DMS153 treated with DMSO at 0.1 percent for 48 hours (cell line): ENCODE data around the gene PNCK.

Source experiments
- DNase-seq: peaks from one replicate; lab custom pipeline; 2025; ENCODE audit not compliant: unreplicated experiment; lab: John Stamatoyannopoulos, UW

PNCK gene

DNA sequence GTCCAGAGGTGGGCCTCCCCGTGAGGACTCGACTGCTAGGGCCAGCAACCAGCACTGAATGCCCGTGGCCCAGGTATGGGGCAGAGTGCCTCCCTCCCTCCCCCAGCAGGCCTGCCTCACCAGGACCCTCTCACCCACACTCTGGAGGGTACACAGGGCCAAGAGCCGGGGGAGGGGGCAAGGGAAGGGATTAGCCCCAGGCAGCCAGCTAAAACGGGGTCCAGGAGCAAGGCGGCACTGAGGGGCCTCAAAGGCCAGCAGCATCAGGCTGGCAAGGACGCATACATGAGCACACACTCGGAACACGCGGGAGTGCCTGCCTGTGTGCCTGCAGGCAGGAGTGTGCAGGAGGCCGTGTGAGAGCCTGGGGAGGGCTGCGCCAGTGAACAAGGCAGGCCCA lies 44.9 kb downstream of the PNCK start:
- DNase-seq, result no peak

DNA sequence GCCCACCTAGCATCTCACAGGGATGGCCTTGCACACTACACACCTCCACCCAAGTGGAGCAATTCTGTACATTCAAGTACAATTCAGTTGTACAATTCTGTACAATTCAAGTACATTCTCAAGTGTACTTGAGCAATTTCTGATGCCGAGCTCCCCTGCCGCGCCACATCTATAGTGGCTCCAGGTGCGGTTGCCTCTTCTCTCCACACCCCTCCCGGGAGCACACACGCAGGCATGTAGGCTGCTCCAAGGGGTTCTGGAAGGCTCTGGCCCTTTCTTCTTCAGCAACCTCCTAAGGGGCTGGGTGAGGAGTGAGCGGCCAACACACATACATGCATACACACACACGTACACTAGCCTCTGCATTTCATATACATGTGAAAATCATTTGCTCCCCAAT lies 45.5 kb downstream of the PNCK start:
- no peak for DNase-seq

DNA sequence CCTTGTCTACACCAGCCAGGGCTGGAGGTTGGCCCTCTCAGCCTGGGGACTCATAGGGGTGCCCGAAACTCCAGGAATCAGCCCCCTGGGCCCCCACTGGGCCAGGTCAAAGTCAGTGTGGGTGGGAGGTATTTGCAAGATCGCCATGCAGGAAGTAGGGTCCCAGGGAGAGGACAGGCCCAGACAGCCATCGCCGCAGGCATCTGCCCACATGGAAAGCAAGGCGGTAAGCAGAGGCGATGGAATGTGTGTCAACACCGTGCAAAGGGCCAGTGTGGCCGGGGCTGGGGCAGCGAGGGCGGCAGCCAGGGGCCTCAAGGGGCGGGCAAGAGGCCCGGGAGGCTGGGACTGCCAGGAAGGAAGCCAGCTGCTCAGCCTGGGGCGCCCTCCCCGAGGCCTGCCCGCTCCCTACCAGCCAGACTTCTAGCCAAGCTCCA lies 45.9 kb downstream of the PNCK start:
- DNase-seq, result no peak

DNA sequence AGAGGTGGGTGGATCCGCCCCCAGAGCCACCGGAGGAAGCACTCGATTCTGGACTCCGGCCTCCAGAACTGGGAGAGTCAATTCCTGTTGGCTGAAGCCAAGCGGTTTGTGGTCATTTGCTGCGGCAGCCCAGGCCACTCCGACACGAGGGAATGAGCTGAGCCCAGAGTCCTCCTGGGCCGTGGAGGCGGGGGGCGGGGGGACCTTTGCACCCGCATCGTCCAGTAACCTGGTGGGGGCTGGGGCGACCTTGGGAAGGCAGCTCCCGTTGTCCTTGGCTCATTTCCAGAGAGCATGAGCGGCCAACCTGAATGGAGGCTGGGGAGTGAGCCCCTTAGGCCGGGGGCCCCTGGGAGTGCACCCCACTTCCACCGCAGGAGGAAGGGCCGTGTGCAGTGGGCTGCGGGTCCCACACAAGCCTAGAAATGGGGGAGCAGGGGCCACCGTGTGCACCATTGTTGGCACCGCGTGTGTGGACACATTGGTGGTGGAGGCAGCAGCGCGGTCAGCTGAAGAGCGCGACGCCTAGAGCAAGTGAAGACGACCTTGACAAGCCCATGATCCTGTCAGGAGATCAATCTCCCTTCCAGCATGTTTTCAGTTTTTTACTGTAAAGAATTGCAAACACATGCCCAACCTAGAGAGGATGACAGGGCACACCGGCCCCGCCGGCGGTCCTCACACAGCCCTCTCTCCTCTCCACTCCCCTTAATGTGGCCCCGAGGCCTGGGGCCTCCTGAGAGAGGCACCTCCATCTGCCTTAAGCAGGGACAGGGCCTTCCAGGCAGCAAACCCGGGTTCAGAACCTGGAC lies 46.5 kb downstream of the PNCK start:
- DNase-seq, result no peak

DNA sequence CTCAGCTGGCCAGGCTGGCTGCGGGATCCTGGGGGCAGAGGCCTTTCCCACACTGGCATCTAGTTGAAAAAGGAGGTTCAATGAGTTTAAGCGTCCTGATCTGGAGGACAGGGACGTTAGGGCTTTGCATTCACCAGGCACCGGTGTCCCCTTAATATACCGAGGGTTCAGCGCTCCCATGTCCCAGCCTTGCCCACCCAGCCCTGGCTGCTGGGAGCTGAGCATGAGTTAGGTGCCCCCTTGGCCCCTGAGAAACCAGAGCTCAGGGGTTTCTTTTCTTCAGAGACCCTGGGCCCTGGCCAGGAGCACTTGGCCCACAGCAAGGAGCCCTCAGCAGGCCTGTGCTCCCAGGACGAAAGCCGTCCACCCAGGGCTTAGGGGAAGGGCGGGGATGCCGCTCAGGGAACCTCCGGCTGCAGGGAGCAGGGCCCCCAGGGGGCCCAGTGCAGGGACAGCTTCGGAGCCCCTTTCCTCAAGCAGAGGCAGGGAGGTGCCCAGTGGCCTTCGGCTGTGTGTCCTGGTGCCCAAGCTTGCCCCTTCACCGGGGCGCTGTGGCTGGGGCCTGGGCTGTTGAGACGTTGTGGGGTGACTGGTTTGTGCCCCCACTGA lies 47.5 kb downstream of the PNCK start:
- DNase-seq, result no peak

DNA sequence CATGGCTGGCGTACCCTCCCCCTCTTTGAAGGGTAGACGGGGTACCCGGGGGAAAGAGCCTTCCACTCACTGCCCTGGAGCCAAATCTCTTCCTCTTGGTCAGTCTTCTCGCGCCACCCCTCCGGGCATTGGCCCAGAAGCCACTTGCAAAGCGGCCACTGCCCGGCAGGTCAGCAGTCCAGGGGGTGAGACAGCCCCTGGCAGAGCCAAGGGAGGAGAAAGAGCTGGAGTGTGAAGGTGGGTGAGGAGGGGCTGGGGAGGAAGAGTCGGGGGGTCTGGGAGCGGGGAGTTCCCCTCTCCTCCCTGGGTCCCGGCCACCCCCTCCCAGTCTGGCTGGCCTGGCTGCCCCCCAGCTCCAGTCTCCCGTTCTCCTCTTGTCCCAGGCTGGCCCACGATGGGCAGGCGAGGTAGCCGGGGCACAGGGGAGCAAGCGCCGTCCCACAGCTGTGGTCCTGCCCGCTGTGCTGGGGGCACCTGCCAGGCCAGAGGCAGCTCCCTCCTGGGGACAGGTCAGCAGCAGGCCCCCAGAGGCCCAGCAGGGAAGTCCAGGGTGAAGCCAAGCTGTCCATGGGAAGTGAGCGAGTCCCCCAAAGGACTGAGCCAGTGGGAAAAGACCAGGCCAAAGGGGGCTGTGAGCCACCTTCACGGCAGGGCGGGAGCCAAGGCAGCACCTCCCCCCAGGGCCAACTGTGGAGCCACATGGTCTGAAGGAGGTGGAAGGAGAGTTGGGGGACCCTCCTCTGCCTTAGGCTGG lies 48.2 kb downstream of the PNCK start:
- DNase-seq, result no peak

DNA sequence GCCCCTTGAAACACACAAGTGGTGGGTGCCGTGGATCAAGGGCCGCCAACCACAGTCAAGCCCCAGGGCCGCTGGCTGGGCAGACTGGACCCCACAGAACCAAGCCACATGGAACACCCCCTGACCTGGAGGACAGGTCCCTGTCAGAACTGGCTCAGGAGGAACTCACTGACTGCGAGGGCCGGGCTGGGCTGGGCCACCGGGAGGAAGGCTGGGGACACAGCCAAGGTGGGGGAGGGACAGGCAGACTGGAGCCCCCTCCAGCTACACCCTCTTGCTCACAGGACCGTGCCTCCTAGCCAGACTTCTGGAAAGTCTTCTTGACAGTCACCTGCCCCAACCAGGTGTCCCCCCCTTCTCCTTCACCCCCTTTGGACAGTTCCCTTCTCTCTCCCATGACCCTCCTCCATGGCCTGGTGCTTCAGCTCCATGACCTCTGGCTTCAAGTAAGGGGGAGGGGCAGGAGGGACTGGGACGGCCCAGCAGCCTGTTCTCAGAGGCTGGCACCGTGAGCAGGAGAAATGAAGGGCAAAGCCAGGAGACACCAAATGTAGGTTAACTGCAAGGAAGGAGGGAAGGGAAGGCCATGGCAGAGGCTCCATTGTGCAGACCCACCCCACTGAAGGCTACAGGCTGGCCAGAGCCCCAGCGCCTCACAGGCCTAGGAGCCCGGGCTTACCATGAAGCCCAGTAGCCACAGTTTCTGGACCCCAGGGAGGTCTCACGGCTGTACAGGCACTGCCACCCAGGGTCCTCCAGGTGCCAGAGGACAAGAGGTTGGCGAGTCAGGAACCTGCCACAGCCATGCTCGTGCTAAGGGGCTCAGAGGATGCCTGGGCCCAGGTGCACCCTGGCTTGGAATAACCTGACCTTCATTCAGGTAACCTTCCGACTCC lies 49.2 kb downstream of the PNCK start:
- DNase-seq, result no peak

DNA sequence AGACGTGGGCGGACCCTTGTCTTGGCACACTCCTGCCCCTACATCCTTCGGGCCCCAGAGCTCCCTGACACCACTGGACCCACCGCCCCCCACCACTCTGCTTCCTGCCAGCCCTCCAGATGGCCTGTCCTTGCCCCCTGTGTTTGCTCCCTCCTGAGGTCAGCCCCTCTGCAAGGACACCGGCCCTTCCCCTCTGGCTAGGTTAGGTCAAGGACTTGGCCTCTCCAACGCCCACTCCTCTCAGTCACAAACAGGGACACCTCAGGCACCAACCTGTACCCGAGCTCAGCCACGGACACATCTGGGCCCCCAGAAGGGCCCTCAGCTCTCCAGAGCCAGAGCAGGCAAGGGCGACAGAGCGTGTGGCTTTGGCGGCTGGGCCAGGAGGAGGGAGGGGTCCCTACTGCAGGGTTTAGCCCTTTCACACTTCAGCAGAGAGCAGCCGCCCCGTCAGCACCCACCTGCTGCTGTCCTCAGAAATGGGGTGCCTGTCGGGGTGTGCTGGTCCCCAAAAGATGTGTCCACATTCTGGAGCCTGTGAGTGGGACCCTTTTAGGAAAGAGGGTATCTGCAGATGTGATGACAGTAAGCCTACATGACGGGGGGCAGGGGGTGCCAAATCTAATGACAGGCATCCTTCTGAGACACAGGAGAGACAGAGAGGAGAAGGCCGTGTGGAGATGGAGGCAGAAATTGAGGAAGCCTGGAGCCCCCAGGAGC lies 50.1 kb downstream of the PNCK start:
- DNase-seq, result no peak

DNA sequence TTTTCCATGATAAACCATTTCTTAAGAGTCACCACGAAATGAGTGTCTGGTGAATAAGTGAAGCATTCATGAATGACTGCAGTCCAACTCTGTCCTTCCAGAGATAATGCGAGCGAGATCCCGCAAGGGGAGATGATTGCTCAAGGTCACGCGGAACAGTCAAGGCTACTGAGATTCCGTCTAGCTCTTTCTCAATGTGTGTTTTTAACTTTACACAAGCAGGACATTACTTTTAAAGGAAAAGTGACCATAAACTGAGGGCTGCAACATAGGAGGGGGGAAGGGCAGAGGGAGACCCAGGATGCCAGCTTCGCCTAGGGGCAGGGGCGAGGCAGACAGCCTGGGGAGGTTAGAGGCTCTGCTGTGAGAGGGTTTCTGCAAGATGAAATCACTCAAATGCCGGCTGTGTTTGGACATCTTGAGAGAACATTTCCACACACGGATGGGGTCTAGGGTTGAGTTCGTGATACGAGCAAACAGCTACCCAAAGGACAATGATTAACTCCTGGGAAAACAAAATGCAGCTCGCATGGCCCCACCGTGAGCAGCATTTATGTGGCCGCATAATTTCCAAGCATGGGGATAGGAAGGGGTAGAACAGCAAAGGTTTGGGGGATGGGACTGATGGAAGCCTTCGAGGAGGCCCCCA lies 50.8 kb downstream of the PNCK start:
- no peak for DNase-seq

DNA sequence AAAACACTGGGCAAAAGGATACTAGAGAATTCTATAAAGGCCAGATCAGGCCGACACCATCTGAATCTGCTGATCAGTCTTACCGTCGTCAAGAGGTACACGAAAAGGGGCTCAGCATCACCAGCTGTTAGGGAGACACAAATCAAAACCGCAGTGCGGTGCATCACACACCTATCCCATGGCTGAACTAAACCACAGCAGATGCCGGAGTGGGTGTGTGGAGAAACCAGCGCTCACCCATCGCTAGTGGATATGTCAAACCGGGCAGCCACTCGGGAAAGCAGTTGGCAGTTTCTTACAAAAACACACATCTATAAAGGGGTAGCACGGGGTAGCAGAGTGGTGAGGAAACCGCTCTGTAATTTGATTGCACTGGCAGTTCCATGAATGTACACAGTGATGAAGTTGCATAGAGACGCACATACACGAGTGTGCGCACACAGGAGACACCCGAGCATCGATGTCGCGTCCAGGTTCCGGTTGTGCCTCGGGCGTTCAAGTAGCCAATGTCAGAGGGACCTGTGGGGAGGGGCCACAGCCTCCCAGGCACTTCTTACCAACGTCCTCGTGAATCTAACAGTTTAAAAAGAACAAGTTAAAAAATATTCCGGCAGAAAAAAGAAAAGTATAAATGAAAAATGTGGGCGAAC lies 51.5 kb downstream of the PNCK start:
- DNase-seq, result no peak

DNA sequence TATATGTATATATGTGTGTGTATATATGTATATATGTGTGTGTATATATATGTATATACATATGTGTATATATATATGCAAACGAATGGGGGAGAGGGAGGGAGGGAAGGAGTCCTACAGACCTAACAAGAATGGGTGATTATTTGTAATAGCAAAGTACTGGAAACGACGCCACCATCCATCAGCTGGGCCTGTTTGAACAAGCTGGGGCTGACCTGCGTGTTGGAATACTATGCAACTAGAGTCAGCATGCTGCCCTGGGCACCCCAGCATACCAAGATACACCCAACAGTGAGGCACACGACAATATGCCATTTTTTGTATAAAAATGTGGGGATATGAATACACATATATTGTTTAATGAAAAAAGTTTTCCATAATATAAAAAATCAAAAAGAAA lies 53.0 kb downstream of the PNCK start:
- DNase-seq, result no peak
